Suprapubic skin (tissue), 3 donors: Measurements from ENCODE around the gene TSPO2.

Source experiments
- CTCF ChIP-seq, 2 donors: fragments of 200-600 bp in 1 of 2; fragments of 450-650 bp in 1 of 2; sonication (generic) in 1 of 2; IDR thresholded peaks; one replicate each; pipeline ENCODE4 v1.5.1; 2016 to 2019; ENCODE audit warnings: antibody characterized with exemption in 2 of 2, mild to moderate bottlenecking in 1 of 2, moderate library complexity in 1 of 2
- POLR2A ChIP-seq, 2 donors: fragments of 450-650 bp; IDR thresholded peaks; one replicate each; pipeline ENCODE4 v1.6.1; 2017; ENCODE audit warnings: antibody characterized with exemption in 2 of 2, mild to moderate bottlenecking in 2 of 2, moderate library complexity in 2 of 2

GRCh38 chr6:41077536-41077935 lies 35.3 kb downstream of the TSPO2 start:
- TF ChIP-seq CTCF (IDR thresholded peaks at IDR 0.05) (no peak), POLR2A (IDR thresholded peaks at IDR 0.05) (no peak)
